Body of pancreas (tissue), 4 donors: ENCODE results near the gene C18orf54.

Experiments
- POLR2A ChIP-seq, 3 donors: fragments of 450-650 bp; IDR thresholded peaks; one replicate each; pipeline ENCODE4 v1.6.1; 2016; ENCODE audit warnings: antibody characterized with exemption in 3 of 3, mild to moderate bottlenecking in 2 of 3
- TF ChIP-seq, protein P1 (sequence below), 7 experiments: fragments of 450-650 bp in 4 of 7; fragments of 200-600 bp in 3 of 7; sonication (generic) in 3 of 7; IDR thresholded peaks; one replicate each; pipeline ENCODE4 v1.5.1; 2016 to 2019; ENCODE audit warnings: antibody characterized with exemption in 7 of 7

GRCh38 chr18:54423831-54424230 is 66.1 kb downstream of the C18orf54 start:
- TF ChIP-seq, protein P1, sequence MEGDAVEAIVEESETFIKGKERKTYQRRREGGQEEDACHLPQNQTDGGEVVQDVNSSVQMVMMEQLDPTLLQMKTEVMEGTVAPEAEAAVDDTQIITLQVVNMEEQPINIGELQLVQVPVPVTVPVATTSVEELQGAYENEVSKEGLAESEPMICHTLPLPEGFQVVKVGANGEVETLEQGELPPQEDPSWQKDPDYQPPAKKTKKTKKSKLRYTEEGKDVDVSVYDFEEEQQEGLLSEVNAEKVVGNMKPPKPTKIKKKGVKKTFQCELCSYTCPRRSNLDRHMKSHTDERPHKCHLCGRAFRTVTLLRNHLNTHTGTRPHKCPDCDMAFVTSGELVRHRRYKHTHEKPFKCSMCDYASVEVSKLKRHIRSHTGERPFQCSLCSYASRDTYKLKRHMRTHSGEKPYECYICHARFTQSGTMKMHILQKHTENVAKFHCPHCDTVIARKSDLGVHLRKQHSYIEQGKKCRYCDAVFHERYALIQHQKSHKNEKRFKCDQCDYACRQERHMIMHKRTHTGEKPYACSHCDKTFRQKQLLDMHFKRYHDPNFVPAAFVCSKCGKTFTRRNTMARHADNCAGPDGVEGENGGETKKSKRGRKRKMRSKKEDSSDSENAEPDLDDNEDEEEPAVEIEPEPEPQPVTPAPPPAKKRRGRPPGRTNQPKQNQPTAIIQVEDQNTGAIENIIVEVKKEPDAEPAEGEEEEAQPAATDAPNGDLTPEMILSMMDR (IDR thresholded peaks at IDR 0.05): no peak
- no peak for TF ChIP-seq POLR2A (IDR thresholded peaks at IDR 0.05)
